ACHN (cell line): ENCODE data around the gene KIF21B.

Source experiments
- DNase-seq: peaks from one replicate; pipeline ENCODE4 v3.0.0-alpha.2; 2015
- in situ Hi-C: cut with HindIII; loops from 2 replicates; pipeline ENCODE4 v1.10.0; 2017; ENCODE audit warnings: low sequenced_read_pairs, low pct_ligation_motif_present, low pct_unique_long_range_greater_than_20kb

The KIF21B gene

GRCh38 chr1:201021630-201022492 lies 1.7 kb downstream of the KIF21B start:
- no peak for DNase-seq
- in situ Hi-C loops = no loop called here

GRCh38 chr1:201020721-201021629 lies 2.5 kb downstream of the KIF21B start:
- peak; percentile 36 for DNase-seq
- in situ Hi-C loops = no loop called here

GRCh38 chr1:201020040-201020591 lies 3.4 kb downstream of the KIF21B start:
- in situ Hi-C loops = no loop called here
- DNase-seq = no peak

- in situ Hi-C loops = no loop called here
- peak; percentile 56 for DNase-seq
Observed at GRCh38 chr1:201019321-201019977, 4.1 kb downstream of the KIF21B start.

GRCh38 chr1:201017828-201018163 lies 5.7 kb downstream of the KIF21B start:
- in situ Hi-C loops = no loop called here
- DNase-seq = no peak

GRCh38 chr1:201016943-201017827 lies 6.3 kb downstream of the KIF21B start:
- no peak for DNase-seq
- in situ Hi-C loops = no loop called here

GRCh38 chr1:201016211-201016651 lies 7.3 kb downstream of the KIF21B start:
- in situ Hi-C loops = no loop called here
- DNase-seq = no peak

GRCh38 chr1:201015551-201016091 lies 7.9 kb downstream of the KIF21B start:
- DNase-seq = no peak
- in situ Hi-C loops = no loop called here

- in situ Hi-C loops = no loop called here
- no peak for DNase-seq
Observed at GRCh38 chr1:201014816-201015200, 8.7 kb downstream of the KIF21B start.

GRCh38 chr1:201013991-201014815 lies 9.3 kb downstream of the KIF21B start:
- in situ Hi-C loops = no loop called here
- no peak for DNase-seq

- in situ Hi-C loops = no loop called here
- DNase-seq = no peak
Observed at GRCh38 chr1:201013031-201013485, 10.5 kb downstream of the KIF21B start.

GRCh38 chr1:201011616-201012015 lies 11.9 kb downstream of the KIF21B start:
- in situ Hi-C loops = no loop called here
- no peak for DNase-seq

GRCh38 chr1:201009962-201010645 lies 13.4 kb downstream of the KIF21B start:
- DNase-seq = no peak
- in situ Hi-C loops = no loop called here

GRCh38 chr1:201008666-201009360 lies 14.7 kb downstream of the KIF21B start:
- in situ Hi-C loops = no loop called here
- no peak for DNase-seq

- in situ Hi-C loops = no loop called here
- DNase-seq = no peak
Observed at GRCh38 chr1:201007481-201007880, 16.0 kb downstream of the KIF21B start.

- in situ Hi-C loops = no loop called here
- DNase-seq = no peak
Observed at GRCh38 chr1:201006450-201006849, 17.1 kb downstream of the KIF21B start.
